ENCODE data around the gene SLC11A2.

The SLC11A2 gene

DNA sequence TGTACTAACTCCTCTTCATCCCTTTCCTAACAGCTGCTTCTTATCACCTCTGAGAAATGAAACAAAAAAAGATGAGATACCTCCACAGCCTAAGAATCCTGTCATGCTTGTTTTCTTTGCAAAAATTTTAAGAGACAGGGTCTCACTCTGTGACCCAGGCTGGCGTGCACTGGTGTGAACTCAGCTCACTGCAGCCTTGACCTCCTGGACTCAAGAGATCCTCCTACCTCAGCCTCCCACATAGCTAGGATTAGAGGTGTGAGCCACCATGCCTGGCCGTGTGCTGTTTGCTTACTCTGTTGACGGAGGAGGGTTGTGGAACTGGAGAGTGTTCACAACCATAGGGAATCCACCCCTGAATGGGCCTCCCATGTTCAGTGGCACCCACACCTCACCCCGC, 41.0 kb upstream of the SLC11A2 start:
- CTCF ChIA-PET: no interaction called here
- no peak for DNase-seq (ENCODE audit: extremely low spot score)
- TF ChIP-seq CTBP1 (IDR thresholded peaks at IDR 0.05; ENCODE audit: borderline replicate concordance) (no peak), FOXK2 (IDR thresholded peaks at IDR 0.05) (no peak), FOXM1 (IDR thresholded peaks at IDR 0.05; ENCODE audit: borderline replicate concordance) (no peak), L3MBTL2 (conservative IDR thresholded peaks at IDR 0.05) (no peak), NFRKB (IDR thresholded peaks at IDR 0.05) (no peak), LEF1 (IDR thresholded peaks at IDR 0.05; ENCODE audit: borderline replicate concordance) (no peak), FOXA1 (IDR thresholded peaks at IDR 0.05) (no peak), ARNT (IDR thresholded peaks at IDR 0.05) (no peak), TARDBP (IDR thresholded peaks at IDR 0.05) (no peak), ZNF384 (IDR thresholded peaks at IDR 0.05) (no peak), BHLHE40 (IDR thresholded peaks at IDR 0.05; ENCODE audit: borderline replicate concordance) (no peak), HDGF (IDR thresholded peaks at IDR 0.05; ENCODE audit: borderline replicate concordance) (no peak), SP1 (IDR thresholded peaks at IDR 0.05) (no peak), SUZ12 (IDR thresholded peaks at IDR 0.05) (no peak)
- TF ChIP-seq, protein P1, sequence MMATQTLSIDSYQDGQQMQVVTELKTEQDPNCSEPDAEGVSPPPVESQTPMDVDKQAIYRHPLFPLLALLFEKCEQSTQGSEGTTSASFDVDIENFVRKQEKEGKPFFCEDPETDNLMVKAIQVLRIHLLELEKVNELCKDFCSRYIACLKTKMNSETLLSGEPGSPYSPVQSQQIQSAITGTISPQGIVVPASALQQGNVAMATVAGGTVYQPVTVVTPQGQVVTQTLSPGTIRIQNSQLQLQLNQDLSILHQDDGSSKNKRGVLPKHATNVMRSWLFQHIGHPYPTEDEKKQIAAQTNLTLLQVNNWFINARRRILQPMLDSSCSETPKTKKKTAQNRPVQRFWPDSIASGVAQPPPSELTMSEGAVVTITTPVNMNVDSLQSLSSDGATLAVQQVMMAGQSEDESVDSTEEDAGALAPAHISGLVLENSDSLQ (IDR thresholded peaks at IDR 0.05): no peak
- POLR2A ChIA-PET: no interaction called here

DNA sequence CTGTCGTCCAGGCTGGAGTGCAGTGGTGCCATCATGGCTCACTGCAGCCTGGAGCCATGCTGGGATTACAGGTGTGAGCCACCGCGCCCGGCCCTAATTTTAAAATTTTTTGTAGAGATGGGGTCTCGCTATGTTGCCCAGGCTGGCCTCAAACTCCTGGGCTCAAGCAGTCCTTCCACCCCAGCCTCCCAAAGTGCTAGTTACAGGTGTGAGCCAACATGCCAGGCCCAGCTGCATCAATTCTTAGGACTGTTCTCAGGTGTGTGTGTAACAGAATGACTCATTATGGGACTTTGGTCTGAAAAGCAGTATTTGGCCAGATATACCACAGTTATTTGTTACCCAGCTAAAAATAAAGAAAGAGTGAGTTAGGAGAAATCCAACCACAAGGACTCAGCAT, 39.3 kb upstream of the SLC11A2 start:
- TF ChIP-seq L3MBTL2 (conservative IDR thresholded peaks at IDR 0.05) (no peak), FOXK2 (IDR thresholded peaks at IDR 0.05) (no peak), LEF1 (IDR thresholded peaks at IDR 0.05; ENCODE audit: borderline replicate concordance) (no peak), SP1 (IDR thresholded peaks at IDR 0.05) (no peak), ELF4 (IDR thresholded peaks at IDR 0.05) (no peak), TARDBP (IDR thresholded peaks at IDR 0.05) (no peak), NFRKB (IDR thresholded peaks at IDR 0.05) (no peak), FOXA1 (IDR thresholded peaks at IDR 0.05) (no peak), SUZ12 (IDR thresholded peaks at IDR 0.05) (no peak), CTBP1 (IDR thresholded peaks at IDR 0.05; ENCODE audit: borderline replicate concordance) (no peak), HDGF (IDR thresholded peaks at IDR 0.05; ENCODE audit: borderline replicate concordance) (no peak), ZNF384 (IDR thresholded peaks at IDR 0.05) (no peak), ARNT (IDR thresholded peaks at IDR 0.05) (no peak)
- TF ChIP-seq, protein P1 (IDR thresholded peaks at IDR 0.05): no peak
- CTCF ChIA-PET: no interaction called here
- POLR2A ChIA-PET: interaction anchor here (1.1 kb wide), 1 partner anchor 18 kb away, joined by 3 read pairs; the partner anchor contains the start of gene CSRNP2

DNA sequence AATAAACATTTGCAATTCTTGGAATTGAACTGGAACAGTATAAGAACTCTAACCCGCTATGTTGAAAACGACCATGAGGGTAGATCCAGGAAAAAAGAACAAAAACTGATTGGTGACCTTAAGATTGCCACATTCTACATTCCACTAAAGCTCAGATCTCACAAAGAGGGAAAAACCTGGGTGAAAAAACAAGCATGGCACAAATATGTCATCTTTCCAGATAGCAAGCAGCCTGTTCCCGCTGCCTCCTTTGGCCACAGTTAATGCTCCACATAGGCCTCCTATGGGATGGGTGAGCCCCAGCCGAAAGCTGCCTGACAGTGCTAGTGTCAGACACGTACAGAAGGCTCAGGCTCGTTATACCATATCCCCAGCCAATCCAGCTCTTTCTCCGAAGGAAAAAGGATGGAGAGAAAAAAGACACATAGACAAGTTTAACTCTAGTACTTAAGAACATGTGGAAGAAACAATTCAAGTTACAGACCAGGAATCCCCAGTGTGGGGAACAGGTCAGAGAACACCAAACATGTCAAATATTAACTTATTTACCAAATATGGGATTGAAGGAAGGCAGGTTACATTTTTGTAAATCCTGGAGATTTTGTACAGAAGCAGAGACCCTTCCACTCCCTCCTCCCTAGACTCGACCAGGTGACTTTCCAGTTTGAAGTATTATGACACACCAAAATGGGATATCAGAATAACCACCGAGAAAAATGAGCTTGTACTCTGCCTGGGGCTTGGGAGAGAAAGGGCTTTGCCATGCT, 36.6 kb upstream of the SLC11A2 start:
- no peak for DNase-seq (ENCODE audit: extremely low spot score)
- POLR2A ChIA-PET: interaction anchor here (0.5 to 1.8 kb wide), 5 partner anchors 9 to 179 kb away, joined by 3 to 7 read pairs (median 4); partner anchors contain the start of gene CSRNP2
- CTCF ChIA-PET: no interaction called here
- TF ChIP-seq, protein P1 (IDR thresholded peaks at IDR 0.05): no peak
- TF ChIP-seq ARNT (IDR thresholded peaks at IDR 0.05) (no peak), TARDBP (IDR thresholded peaks at IDR 0.05) (no peak), FOXK2 (IDR thresholded peaks at IDR 0.05) (no peak), LEF1 (IDR thresholded peaks at IDR 0.05; ENCODE audit: borderline replicate concordance) (no peak), HDGF (IDR thresholded peaks at IDR 0.05; ENCODE audit: borderline replicate concordance) (no peak), ELF4 (IDR thresholded peaks at IDR 0.05) (no peak), CTBP1 (IDR thresholded peaks at IDR 0.05; ENCODE audit: borderline replicate concordance) (no peak), FOXA1 (IDR thresholded peaks at IDR 0.05) (no peak), BHLHE40 (IDR thresholded peaks at IDR 0.05; ENCODE audit: borderline replicate concordance) (no peak), SP1 (IDR thresholded peaks at IDR 0.05) (no peak), SUZ12 (IDR thresholded peaks at IDR 0.05) (no peak), NFRKB (IDR thresholded peaks at IDR 0.05) (no peak), FOXM1 (IDR thresholded peaks at IDR 0.05; ENCODE audit: borderline replicate concordance) (no peak), ZNF384 (IDR thresholded peaks at IDR 0.05) (no peak), L3MBTL2 (conservative IDR thresholded peaks at IDR 0.05) (no peak)

More for the DNA sequence above, 39.3 kb upstream of the SLC11A2 start:
- no peak for DNase-seq (ENCODE audit: extremely low spot score)

DNA sequence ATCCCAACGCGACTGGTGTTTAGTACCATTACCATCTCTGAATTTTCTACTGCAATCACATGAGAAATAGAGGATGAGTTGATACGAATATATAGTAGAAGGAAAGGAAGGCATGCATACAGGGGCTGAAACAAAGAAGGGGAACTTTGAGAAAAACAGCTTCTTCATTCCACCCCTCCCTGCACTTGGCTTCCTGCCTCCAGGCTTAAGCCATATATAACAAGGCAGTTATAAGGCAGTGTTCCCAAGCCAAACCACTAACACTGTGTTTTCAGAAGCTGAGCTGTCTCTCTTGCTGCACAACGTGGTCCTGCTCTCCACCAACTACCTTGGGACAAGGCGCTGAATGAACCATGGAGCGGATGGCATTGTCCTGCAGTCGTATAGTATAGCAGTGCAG, 32.9 kb upstream of the SLC11A2 start:
- no peak for DNase-seq (ENCODE audit: extremely low spot score)
- POLR2A ChIA-PET: no interaction called here
- CTCF ChIA-PET: no interaction called here
- TF ChIP-seq FOXA1 (IDR thresholded peaks at IDR 0.05): no peak
- no peak for TF ChIP-seq ARNT (IDR thresholded peaks at IDR 0.05)
- no peak for TF ChIP-seq SP1 (IDR thresholded peaks at IDR 0.05)
- no peak for TF ChIP-seq L3MBTL2 (conservative IDR thresholded peaks at IDR 0.05)
- TF ChIP-seq ELF4 (IDR thresholded peaks at IDR 0.05): no peak
- no peak for TF ChIP-seq FOXM1 (IDR thresholded peaks at IDR 0.05; ENCODE audit: borderline replicate concordance)
- TF ChIP-seq LEF1 (IDR thresholded peaks at IDR 0.05; ENCODE audit: borderline replicate concordance): no peak
- no peak for TF ChIP-seq CTBP1 (IDR thresholded peaks at IDR 0.05; ENCODE audit: borderline replicate concordance)
- no peak for TF ChIP-seq BHLHE40 (IDR thresholded peaks at IDR 0.05; ENCODE audit: borderline replicate concordance)
- TF ChIP-seq TARDBP (IDR thresholded peaks at IDR 0.05): no peak
- no peak for TF ChIP-seq NFRKB (IDR thresholded peaks at IDR 0.05)
- no peak for TF ChIP-seq ZNF384 (IDR thresholded peaks at IDR 0.05)
- no peak for TF ChIP-seq HDGF (IDR thresholded peaks at IDR 0.05; ENCODE audit: borderline replicate concordance)
- TF ChIP-seq FOXK2 (IDR thresholded peaks at IDR 0.05): no peak
- TF ChIP-seq, protein P1 (IDR thresholded peaks at IDR 0.05): no peak
- TF ChIP-seq SUZ12 (IDR thresholded peaks at IDR 0.05): no peak

DNA sequence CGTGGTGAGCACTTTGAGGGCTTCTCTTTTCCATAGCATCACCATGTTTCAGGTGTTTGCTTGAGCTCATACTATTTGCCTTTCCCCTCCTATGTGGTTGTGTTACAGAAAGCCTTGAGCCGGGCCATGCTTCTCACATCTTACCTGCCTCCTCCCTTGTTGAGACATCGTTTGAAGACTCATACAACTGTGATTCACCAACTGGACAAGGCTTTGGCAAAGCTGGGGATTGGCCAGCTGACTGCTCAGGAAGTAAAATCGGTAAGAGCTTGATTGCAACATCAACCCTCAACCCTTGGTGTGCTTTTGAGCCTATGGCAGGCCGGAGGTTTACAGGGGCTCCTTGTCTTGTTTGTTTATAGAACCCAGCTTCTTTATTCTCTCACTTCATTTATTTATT, 30.1 kb upstream of the SLC11A2 start:
- no peak for DNase-seq (ENCODE audit: extremely low spot score)
- CTCF ChIA-PET: no interaction called here
- POLR2A ChIA-PET: no interaction called here
- TF ChIP-seq SP1 (IDR thresholded peaks at IDR 0.05) (no peak), FOXM1 (IDR thresholded peaks at IDR 0.05; ENCODE audit: borderline replicate concordance) (no peak), LEF1 (IDR thresholded peaks at IDR 0.05; ENCODE audit: borderline replicate concordance) (no peak), SUZ12 (IDR thresholded peaks at IDR 0.05) (no peak), TARDBP (IDR thresholded peaks at IDR 0.05) (no peak), ZNF384 (IDR thresholded peaks at IDR 0.05) (no peak), L3MBTL2 (conservative IDR thresholded peaks at IDR 0.05) (no peak), ELF4 (IDR thresholded peaks at IDR 0.05) (no peak), ARNT (IDR thresholded peaks at IDR 0.05) (no peak), FOXA1 (IDR thresholded peaks at IDR 0.05) (no peak)
- TF ChIP-seq, protein P1 (IDR thresholded peaks at IDR 0.05): no peak

All from HEK293T (cell line).